K562 (cell line): ENCODE data around the gene PACS1. TPM values are rescaled to one million over a fixed set of nuclear protein-coding genes. Genes with fewer than 3 reads are reported as not detected.

Experiments
- FOXO4 ChIP-seq: fragments of 450-650 bp; formaldehyde crosslinking; IDR thresholded peaks from 2 replicates; pipeline ENCODE4 v1.4.0; 2020; ENCODE audit warnings: mild to moderate bottlenecking, moderate library complexity
- GMEB1 ChIP-seq: fragments of 250-450 bp; sonication (Bioruptor Pico); IDR thresholded peaks from 2 replicates; pipeline ENCODE4 v1.4.0; 2020; ENCODE audit warnings: mild to moderate bottlenecking
- HES1 ChIP-seq: fragments of 450-650 bp; IDR thresholded peaks from 2 replicates; pipeline ENCODE4 v1.6.1; 2016; ENCODE audit warnings: low read depth, mild to moderate bottlenecking, moderate library complexity
- NCOR1 ChIP-seq: fragments of 450-650 bp; IDR thresholded peaks from 2 replicates; pipeline ENCODE4 v1.6.1; 2016; ENCODE audit warnings: mild to moderate bottlenecking, moderate library complexity
- NFIC ChIP-seq: fragments of 450-650 bp; IDR thresholded peaks from 2 replicates; pipeline ENCODE4 v1.6.1; 2017; ENCODE audit warnings: mild to moderate bottlenecking, inconsistent platforms
- POLR2A ChIP-seq: fragments of 450-650 bp; conservative IDR thresholded peaks from 2 replicates; pipeline ENCODE4 v1.6.1; 2016
- REST ChIP-seq, 2 experiments: fragments of 450-650 bp; formaldehyde crosslinking in 1 of 2; IDR thresholded peaks; 2 replicates each; pipeline versions ENCODE4 v1.4.0 to v1.6.1; 2014 to 2020; ENCODE audit warnings: mild to moderate bottlenecking in 2 of 2, borderline replicate concordance in 1 of 2, low read depth in 1 of 2
- SMARCE1 ChIP-seq: fragments of 450-650 bp; IDR thresholded peaks from 2 replicates; pipeline ENCODE4 v1.7.1; 2016; ENCODE audit warnings: mild to moderate bottlenecking
- TAL1 ChIP-seq: fragments of 450-650 bp; IDR thresholded peaks from 2 replicates; pipeline ENCODE4 v1.6.1; 2016; ENCODE audit warnings: mild to moderate bottlenecking
- ZNF12 ChIP-seq: sonication (generic); formaldehyde crosslinking; IDR thresholded peaks from 2 replicates; pipeline ENCODE4 v1.4.0; 2020; ENCODE audit warnings: mild to moderate bottlenecking, missing genetic modification reagents
- ZSCAN32 ChIP-seq: fragments of 450-650 bp; formaldehyde crosslinking; IDR thresholded peaks from 2 replicates; pipeline ENCODE4 v1.4.0; 2020; ENCODE audit warnings: mild to moderate bottlenecking, moderate library complexity
- polyA plus RNA-seq, 8 experiments: library from polyadenylated mRNA; depleted of rRNA in 4 of 8; stranded (reverse) in 5 of 8; unstranded in 3 of 8; fragments of >200 nt; fragmentation: Nextera tagmentation in 2 of 8; fragmentation: Illumina TruSeq in 1 of 8; extraction: Ambion mirVana in 2 of 8; extraction: Trizol in 1 of 8; gene quantifications; 2 replicates each; pipeline versions ENCODE4 v1.2.1 to v1.2.3, GENCODE V29; 2011 to 2014; ENCODE audit warnings: inconsistent platforms in 1 of 8, missing spikeins in 1 of 8
- total RNA-seq, 7 experiments: library from RNA; depleted of rRNA in 6 of 7; stranded (reverse); fragments of >200 nt in 6 of 7; fragmentation: Illumina TruSeq in 2 of 7; extraction: Trizol in 2 of 7; gene quantifications; 2 replicates each; pipeline versions ENCODE4 v1.2.1 to v1.2.3, GENCODE V29; 2011 to 2021; ENCODE audit warnings: low replicate concordance in 1 of 7

PACS1 gene
- total and polyA plus RNA-seq, 9 of the 15 experiments (the other 6 are each of a cell fraction or from before 2014, with no cell fraction given) = 0.34 to 28.1 (median 8.5) TPM

GRCh38 chr11:66082946-66083698, 13.1 kb downstream of the PACS1 start (continued):
- TF ChIP-seq FOXO4 (CRISPR knock-in tag) (no peak), GMEB1 (CRISPR knock-in tag) (no peak), ZSCAN32 (CRISPR knock-in tag) (no peak), REST (IDR thresholded peaks at IDR 0.05; ENCODE audit: borderline replicate concordance) (peak; percentile 59; the same call in 1 of the 2 replicates), REST (CRISPR knock-in tag; IDR thresholded peaks at IDR 0.05; ENCODE audit: low read depth) (no peak), POLR2A (no peak), NCOR1 (peak; percentile 44; the same call in 1 of the 2 replicates), HES1 (peak; percentile 64; the same call in 1 of the 2 replicates), ZNF12 (CRISPR knock-in tag) (no peak), SMARCE1 (peak; percentile 73; the same call in 1 of the 2 replicates), TAL1 (peak; percentile 52), NFIC (peak; percentile 97)
